GM23248 (cell line): Measurements from ENCODE around the gene RASSF3.

ENCODE experiments used
- EZH2 ChIP-seq: fragments of 200-600 bp; sonication (generic); IDR thresholded peaks from 2 replicates; pipeline ENCODE4 v1.6.1; 2018; ENCODE audit warnings: antibody characterized with exemption, mild to moderate bottlenecking; ENCODE audit not compliant: insufficient read depth, poor library complexity, severe bottlenecking
- EZH2phosphoT487 ChIP-seq: fragments of 200-600 bp; sonication (generic); IDR thresholded peaks from 2 replicates; pipeline ENCODE4 v1.6.1; 2018; ENCODE audit warnings: antibody characterized with exemption, moderate library complexity, mild to moderate bottlenecking, low read depth; ENCODE audit not compliant: insufficient read depth

- TF ChIP-seq EZH2 (no peak), EZH2phosphoT487 (no peak)
Observed at GRCh38 chr12:64571411-64571810, 38.9 kb upstream of the RASSF3 start.
